HepG2 (cell line): ENCODE results near the gene CDYL2. TPM values are rescaled to one million over a fixed set of nuclear protein-coding genes. Genes with fewer than 3 reads are reported as not detected.

Experiments used
- BCL3 ChIP-seq: sonication (generic); formaldehyde crosslinking; IDR thresholded peaks from 2 replicates; pipeline ENCODE4 v1.5.1; 2020; ENCODE audit warnings: mild to moderate bottlenecking, missing genetic modification reagents, moderate library complexity
- GABPB1 ChIP-seq: IDR thresholded peaks from 2 replicates; pipeline ENCODE4 v1.6.1; 2016; ENCODE audit warnings: mild to moderate bottlenecking, missing genetic modification reagents, moderate library complexity, missing compliant biosample characterization
- GPN1 ChIP-seq: sonication (generic); formaldehyde crosslinking; IDR thresholded peaks from 2 replicates; pipeline ENCODE4 v1.5.1; 2020; ENCODE audit warnings: missing genetic modification reagents, borderline replicate concordance
- HOXA7 ChIP-seq: sonication (generic); formaldehyde crosslinking; IDR thresholded peaks from 2 replicates; pipeline ENCODE4 v1.8.1; 2022; ENCODE audit warnings: mild to moderate bottlenecking, missing genetic modification reagents, moderate library complexity
- MIER2 ChIP-seq: IDR thresholded peaks from 2 replicates; pipeline ENCODE4 v1.6.1; 2016; ENCODE audit warnings: missing biosample characterization, missing genetic modification reagents
- NCOA2 ChIP-seq: sonication (generic); formaldehyde crosslinking; IDR thresholded peaks from 2 replicates; pipeline ENCODE4 v1.8.0; 2022; ENCODE audit warnings: inconsistent platforms
- RFXAP ChIP-seq: sonication (generic); formaldehyde crosslinking; IDR thresholded peaks from 2 replicates; pipeline ENCODE4 v1.4.0; 2020; ENCODE audit warnings: missing genetic modification reagents, borderline replicate concordance
- SP2 ChIP-seq: sonication (generic); formaldehyde crosslinking; IDR thresholded peaks from 2 replicates; pipeline ENCODE4 v1.5.1; 2020; ENCODE audit warnings: mild to moderate bottlenecking, missing genetic modification reagents
- SSRP1 ChIP-seq: IDR thresholded peaks from 2 replicates; pipeline ENCODE4 v1.6.1; 2016; ENCODE audit warnings: control low read depth
- TAF15 ChIP-seq: fragments of 200-400 bp; formaldehyde crosslinking; IDR thresholded peaks from one replicate; pipeline ENCODE4 v1.6.1; 2018; ENCODE audit warnings: mild to moderate bottlenecking, low read depth, low read length; ENCODE audit not compliant: poor library complexity, severe bottlenecking
- TEAD3 ChIP-seq: optimal IDR thresholded peaks from 2 replicates; pipeline ENCODE3; 2016; ENCODE audit warnings: borderline replicate concordance
- THAP11 ChIP-seq: IDR thresholded peaks from 2 replicates; pipeline ENCODE4 v1.6.1; 2016; ENCODE audit warnings: missing biosample characterization, missing genetic modification reagents
- ZMYM4 ChIP-seq: sonication (generic); formaldehyde crosslinking; IDR thresholded peaks from 2 replicates; pipeline ENCODE4 v1.8.1; 2023; ENCODE audit warnings: mild to moderate bottlenecking, missing genetic modification reagents
- ZNF7 ChIP-seq: IDR thresholded peaks from 2 replicates; pipeline ENCODE4 v1.6.1; 2016; ENCODE audit warnings: missing biosample characterization, missing genetic modification reagents
- polyA plus RNA-seq, 8 experiments: library from polyadenylated mRNA; depleted of rRNA in 3 of 8; stranded (reverse) in 7 of 8; unstranded in 1 of 8; fragments of >200 nt; fragmentation: Illumina TruSeq in 4 of 8; extraction: Trizol in 4 of 8; gene quantifications; 2 replicates each; pipeline versions ENCODE4 v1.2.1 to v1.2.3, GENCODE V29; 2011 to 2016; ENCODE audit warnings: low read depth in 4 of 8, missing spikeins in 1 of 8, mixed read lengths in 1 of 8; ENCODE audit not compliant: insufficient read depth in 1 of 8
- total RNA-seq, 5 experiments: library from RNA; depleted of rRNA; stranded (reverse); fragments of >200 nt; fragmentation: Illumina TruSeq; extraction: Trizol; gene quantifications; 2 replicates each; pipeline ENCODE4 v1.2.3, GENCODE V29; 2016; ENCODE audit warnings: low read depth in 1 of 5
- TF ChIP-seq, protein P1 (sequence below): IDR thresholded peaks from 2 replicates; pipeline ENCODE4 v1.6.1; 2016
- TF ChIP-seq, protein P2 (sequence below): IDR thresholded peaks from 2 replicates; pipeline ENCODE4 v1.6.1; 2012; ENCODE audit warnings: inconsistent platforms
- TF ChIP-seq, protein P3 (sequence below): sonication (generic); formaldehyde crosslinking; IDR thresholded peaks from 2 replicates; pipeline ENCODE4 v1.4.0; 2020; ENCODE audit warnings: missing genetic modification reagents
- TF ChIP-seq, protein P4 (sequence below): sonication (generic); formaldehyde crosslinking; IDR thresholded peaks from 2 replicates; pipeline ENCODE4 v1.4.0; 2020; ENCODE audit warnings: missing genetic modification reagents, borderline replicate concordance
- TF ChIP-seq, protein P5 (sequence below): sonication (generic); formaldehyde crosslinking; IDR thresholded peaks from 2 replicates; pipeline ENCODE4 v1.8.1; 2023; ENCODE audit warnings: mild to moderate bottlenecking, missing genetic modification reagents

Gene CDYL2
- total and polyA plus RNA-seq, 2 of the 13 experiments (the other 11 are each of a cell fraction or from before 2014, with no cell fraction given): 0.07 to 0.35 TPM

- TF ChIP-seq BCL3 (CRISPR knock-in tag) (no peak), TEAD3 (CRISPR knock-in tag) (no peak), ZMYM4 (no peak), ZNF7 (CRISPR knock-in tag) (no peak), MIER2 (CRISPR knock-in tag) (no peak), SSRP1 (CRISPR knock-in tag) (no peak), SP2 (no peak), GABPB1 (CRISPR knock-in tag) (no peak), GPN1 (CRISPR knock-in tag) (no peak), HOXA7 (CRISPR knock-in tag) (no peak), TAF15 (no peak), NCOA2 (CRISPR knock-in tag) (peak; percentile 86), RFXAP (CRISPR knock-in tag) (no peak), THAP11 (CRISPR knock-in tag) (no peak)
- TF ChIP-seq, protein P1, sequence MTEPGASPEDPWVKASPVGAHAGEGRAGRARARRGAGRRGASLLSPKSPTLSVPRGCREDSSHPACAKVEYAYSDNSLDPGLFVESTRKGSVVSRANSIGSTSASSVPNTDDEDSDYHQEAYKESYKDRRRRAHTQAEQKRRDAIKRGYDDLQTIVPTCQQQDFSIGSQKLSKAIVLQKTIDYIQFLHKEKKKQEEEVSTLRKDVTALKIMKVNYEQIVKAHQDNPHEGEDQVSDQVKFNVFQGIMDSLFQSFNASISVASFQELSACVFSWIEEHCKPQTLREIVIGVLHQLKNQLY (CRISPR knock-in tag): no peak
- TF ChIP-seq, protein P2, sequence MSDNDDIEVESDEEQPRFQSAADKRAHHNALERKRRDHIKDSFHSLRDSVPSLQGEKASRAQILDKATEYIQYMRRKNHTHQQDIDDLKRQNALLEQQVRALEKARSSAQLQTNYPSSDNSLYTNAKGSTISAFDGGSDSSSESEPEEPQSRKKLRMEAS: peak; percentile 33; the same call in 1 of the 2 replicates
- TF ChIP-seq, protein P3, sequence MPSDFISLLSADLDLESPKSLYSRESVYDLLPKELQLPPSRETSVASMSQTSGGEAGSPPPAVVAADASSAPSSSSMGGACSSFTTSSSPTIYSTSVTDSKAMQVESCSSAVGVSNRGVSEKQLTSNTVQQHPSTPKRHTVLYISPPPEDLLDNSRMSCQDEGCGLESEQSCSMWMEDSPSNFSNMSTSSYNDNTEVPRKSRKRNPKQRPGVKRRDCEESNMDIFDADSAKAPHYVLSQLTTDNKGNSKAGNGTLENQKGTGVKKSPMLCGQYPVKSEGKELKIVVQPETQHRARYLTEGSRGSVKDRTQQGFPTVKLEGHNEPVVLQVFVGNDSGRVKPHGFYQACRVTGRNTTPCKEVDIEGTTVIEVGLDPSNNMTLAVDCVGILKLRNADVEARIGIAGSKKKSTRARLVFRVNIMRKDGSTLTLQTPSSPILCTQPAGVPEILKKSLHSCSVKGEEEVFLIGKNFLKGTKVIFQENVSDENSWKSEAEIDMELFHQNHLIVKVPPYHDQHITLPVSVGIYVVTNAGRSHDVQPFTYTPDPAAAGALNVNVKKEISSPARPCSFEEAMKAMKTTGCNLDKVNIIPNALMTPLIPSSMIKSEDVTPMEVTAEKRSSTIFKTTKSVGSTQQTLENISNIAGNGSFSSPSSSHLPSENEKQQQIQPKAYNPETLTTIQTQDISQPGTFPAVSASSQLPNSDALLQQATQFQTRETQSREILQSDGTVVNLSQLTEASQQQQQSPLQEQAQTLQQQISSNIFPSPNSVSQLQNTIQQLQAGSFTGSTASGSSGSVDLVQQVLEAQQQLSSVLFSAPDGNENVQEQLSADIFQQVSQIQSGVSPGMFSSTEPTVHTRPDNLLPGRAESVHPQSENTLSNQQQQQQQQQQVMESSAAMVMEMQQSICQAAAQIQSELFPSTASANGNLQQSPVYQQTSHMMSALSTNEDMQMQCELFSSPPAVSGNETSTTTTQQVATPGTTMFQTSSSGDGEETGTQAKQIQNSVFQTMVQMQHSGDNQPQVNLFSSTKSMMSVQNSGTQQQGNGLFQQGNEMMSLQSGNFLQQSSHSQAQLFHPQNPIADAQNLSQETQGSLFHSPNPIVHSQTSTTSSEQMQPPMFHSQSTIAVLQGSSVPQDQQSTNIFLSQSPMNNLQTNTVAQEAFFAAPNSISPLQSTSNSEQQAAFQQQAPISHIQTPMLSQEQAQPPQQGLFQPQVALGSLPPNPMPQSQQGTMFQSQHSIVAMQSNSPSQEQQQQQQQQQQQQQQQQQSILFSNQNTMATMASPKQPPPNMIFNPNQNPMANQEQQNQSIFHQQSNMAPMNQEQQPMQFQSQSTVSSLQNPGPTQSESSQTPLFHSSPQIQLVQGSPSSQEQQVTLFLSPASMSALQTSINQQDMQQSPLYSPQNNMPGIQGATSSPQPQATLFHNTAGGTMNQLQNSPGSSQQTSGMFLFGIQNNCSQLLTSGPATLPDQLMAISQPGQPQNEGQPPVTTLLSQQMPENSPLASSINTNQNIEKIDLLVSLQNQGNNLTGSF (CRISPR knock-in tag): no peak
- TF ChIP-seq, protein P4, sequence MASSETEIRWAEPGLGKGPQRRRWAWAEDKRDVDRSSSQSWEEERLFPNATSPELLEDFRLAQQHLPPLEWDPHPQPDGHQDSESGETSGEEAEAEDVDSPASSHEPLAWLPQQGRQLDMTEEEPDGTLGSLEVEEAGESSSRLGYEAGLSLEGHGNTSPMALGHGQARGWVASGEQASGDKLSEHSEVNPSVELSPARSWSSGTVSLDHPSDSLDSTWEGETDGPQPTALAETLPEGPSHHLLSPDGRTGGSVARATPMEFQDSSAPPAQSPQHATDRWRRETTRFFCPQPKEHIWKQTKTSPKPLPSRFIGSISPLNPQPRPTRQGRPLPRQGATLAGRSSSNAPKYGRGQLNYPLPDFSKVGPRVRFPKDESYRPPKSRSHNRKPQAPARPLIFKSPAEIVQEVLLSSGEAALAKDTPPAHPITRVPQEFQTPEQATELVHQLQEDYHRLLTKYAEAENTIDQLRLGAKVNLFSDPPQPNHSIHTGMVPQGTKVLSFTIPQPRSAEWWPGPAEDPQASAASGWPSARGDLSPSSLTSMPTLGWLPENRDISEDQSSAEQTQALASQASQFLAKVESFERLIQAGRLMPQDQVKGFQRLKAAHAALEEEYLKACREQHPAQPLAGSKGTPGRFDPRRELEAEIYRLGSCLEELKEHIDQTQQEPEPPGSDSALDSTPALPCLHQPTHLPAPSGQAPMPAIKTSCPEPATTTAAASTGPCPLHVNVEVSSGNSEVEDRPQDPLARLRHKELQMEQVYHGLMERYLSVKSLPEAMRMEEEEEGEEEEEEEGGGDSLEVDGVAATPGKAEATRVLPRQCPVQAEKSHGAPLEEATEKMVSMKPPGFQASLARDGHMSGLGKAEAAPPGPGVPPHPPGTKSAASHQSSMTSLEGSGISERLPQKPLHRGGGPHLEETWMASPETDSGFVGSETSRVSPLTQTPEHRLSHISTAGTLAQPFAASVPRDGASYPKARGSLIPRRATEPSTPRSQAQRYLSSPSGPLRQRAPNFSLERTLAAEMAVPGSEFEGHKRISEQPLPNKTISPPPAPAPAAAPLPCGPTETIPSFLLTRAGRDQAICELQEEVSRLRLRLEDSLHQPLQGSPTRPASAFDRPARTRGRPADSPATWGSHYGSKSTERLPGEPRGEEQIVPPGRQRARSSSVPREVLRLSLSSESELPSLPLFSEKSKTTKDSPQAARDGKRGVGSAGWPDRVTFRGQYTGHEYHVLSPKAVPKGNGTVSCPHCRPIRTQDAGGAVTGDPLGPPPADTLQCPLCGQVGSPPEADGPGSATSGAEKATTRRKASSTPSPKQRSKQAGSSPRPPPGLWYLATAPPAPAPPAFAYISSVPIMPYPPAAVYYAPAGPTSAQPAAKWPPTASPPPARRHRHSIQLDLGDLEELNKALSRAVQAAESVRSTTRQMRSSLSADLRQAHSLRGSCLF: no peak
- TF ChIP-seq, protein P5, sequence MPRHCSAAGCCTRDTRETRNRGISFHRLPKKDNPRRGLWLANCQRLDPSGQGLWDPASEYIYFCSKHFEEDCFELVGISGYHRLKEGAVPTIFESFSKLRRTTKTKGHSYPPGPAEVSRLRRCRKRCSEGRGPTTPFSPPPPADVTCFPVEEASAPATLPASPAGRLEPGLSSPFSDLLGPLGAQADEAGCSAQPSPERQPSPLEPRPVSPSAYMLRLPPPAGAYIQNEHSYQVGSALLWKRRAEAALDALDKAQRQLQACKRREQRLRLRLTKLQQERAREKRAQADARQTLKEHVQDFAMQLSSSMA (CRISPR knock-in tag): no peak
Observed at GRCh38 chr16:80828495-80828894, 24.1 kb upstream of the CDYL2 start (continued).
